Central memory CD8-positive, alpha-beta T cell (primary cell): ENCODE data around the gene ACOT13.
A peak's percentile ranks its signal among the peaks of the same experiment; 100 is the strongest.
"Not testable (repeated sequence)": the region's sequence is repeated elsewhere in the genome, so short reads cannot be mapped to it uniquely, and the experiment has no call there.

Experiments
- ATAC-seq: fragments of 150-1000 bp; cut with Tn5 transposase; replicated peaks from 2 replicates; pipeline ENCODE4 v1.10.0; 2022; ENCODE audit warnings: mild to moderate bottlenecking, moderate FRiP score, moderate number of reproducible peaks; ENCODE audit not compliant: poor library complexity, severe bottlenecking; ENCODE audit errors: extremely low read depth
- DNase-seq, 2 donors: peaks; one replicate each; pipeline ENCODE4 v3.0.0; 2021; ENCODE audit warnings: low spot score in 2 of 2
- H3K27ac Mint-ChIP-seq: one replicate; pipeline ENCODE4 v1.8.0; 2022; ENCODE audit warnings: low read depth, mild to moderate bottlenecking, moderate library complexity, mixed read lengths
- H3K27me3 Mint-ChIP-seq: one replicate; pipeline ENCODE4 v1.8.0; 2022; ENCODE audit warnings: mixed read lengths
- H3K36me3 Mint-ChIP-seq: one replicate; pipeline ENCODE4 v1.8.0; 2022; ENCODE audit warnings: mild to moderate bottlenecking, moderate library complexity, mixed read lengths; ENCODE audit not compliant: insufficient read depth
- H3K4me1 Mint-ChIP-seq: one replicate; pipeline ENCODE4 v1.8.0; 2022; ENCODE audit warnings: mixed read lengths
- H3K4me3 Mint-ChIP-seq: one replicate; pipeline ENCODE4 v1.8.0; 2022; ENCODE audit warnings: mild to moderate bottlenecking, moderate library complexity, mixed read lengths
- H3K9me3 Mint-ChIP-seq: one replicate; pipeline ENCODE4 v1.8.0; 2022; ENCODE audit warnings: mixed read lengths

ACOT13 gene

DNA sequence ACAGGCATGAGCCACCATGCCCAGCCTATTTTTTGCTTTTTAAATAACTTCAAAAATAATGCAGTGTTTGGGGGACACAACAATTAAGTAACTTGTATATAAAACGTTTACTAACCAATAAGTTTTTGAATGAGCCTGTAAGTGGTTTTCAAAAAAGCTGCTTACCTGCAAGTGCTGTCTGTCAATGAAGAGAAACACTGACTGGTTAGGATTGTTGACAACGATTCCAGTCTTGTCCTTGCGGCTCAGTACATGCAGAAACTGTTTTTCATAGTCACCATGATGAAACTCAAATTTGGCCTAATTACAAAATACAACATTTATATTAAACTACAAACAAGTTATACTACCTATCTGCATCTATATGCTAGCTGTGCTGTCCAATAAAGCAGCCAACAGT lies 41.7 kb downstream of the ACOT13 start:
- H3K36me3 Mint-ChIP-seq: peaks cover 80% of the 10 kb centered on the region
- H3K9me3 Mint-ChIP-seq: no peaks in the 10 kb centered on the region
- H3K4me1 Mint-ChIP-seq: peaks cover 39% of the 10 kb centered on the region
- ATAC-seq: no peak
- DNase-seq: no peak
- no peak overlapping the region for H3K4me3 Mint-ChIP-seq
- H3K27ac Mint-ChIP-seq: no peak overlapping the region
- no peaks in the 10 kb centered on the region for H3K27me3 Mint-ChIP-seq

- ATAC-seq: no peak
- no peak overlapping the region for H3K4me3 Mint-ChIP-seq
- DNase-seq: no peak
- H3K27ac Mint-ChIP-seq: no peak overlapping the region
- H3K9me3 Mint-ChIP-seq: no peaks in the 10 kb centered on the region
- H3K4me1 Mint-ChIP-seq: peaks cover 40% of the 10 kb centered on the region
- H3K27me3 Mint-ChIP-seq: no peaks in the 10 kb centered on the region
- H3K36me3 Mint-ChIP-seq: peaks cover 80% of the 10 kb centered on the region
Measured at GRCh38 chr6:24709014-24709711, 42.3 kb downstream of the ACOT13 start.

DNA sequence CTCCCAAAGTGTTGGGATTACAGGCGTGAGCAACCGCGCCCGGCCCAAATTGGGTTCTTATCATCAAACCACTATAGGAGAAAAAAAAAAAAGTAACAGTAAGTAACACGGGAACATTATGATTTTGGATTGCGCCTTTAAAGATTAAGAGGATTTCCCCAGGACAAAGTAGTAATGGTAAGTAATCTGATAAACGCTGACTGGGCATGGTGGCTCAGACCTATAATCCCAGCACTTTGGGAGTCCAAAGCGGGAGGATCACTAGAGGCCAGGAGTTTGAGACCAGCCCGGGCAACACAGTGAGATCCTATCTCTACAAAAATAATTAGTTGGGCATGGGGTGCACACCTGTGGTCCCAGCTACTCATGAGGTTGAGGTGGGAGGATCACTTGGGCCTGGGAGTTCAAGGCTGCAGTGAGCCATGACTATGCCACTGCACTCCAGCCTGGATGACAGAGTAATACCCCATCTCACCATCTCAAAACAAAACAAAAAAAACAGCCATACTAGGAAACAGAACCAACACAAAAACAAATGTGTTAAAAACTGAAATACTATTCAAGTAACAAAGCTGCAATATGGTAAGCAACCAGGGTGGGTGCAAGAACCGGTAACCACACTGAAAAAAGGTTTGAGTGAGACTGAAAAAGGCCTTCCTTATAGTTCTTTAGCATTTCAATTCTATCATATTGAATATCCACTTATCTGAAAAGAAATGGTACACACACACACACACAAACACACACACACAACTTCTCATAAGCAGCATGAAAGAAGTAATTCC lies 43.8 kb downstream of the ACOT13 start:
- Mint-ChIP-seq H3K4me1 (peaks cover 52% of the 10 kb centered on the region), H3K27ac (peak overlapping the region; percentile 5), H3K9me3 (no peaks in the 10 kb centered on the region), H3K27me3 (no peaks in the 10 kb centered on the region), H3K36me3 (peaks cover 85% of the 10 kb centered on the region), H3K4me3 (peak overlapping the region; percentile 3)
- ATAC-seq: no peak
- no peak for DNase-seq

DNA sequence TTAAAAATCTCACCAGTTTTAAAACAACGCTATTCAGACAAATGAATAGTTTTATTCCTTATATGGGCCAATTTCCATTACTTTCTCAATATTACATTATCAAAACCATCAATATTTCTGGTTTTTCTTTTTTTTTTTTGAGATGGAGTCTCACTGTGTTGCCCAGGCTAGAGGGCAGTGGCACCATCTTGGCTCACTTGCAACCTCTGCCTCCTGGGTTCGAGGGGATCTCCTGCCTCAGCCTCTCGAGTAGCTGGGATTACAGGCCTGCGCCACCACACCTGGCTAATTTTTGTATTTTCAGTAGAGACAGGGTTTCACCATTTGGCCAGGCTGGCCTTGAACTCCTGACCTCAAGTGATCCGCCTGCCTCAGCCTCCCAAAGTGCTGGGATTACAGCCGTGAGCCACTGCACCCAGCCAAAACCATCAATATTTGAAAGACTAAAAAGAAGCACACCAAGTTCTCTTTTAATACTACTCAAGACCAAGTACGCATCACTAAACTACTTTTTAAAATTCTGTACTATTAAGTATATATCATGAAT lies 49.8 kb downstream of the ACOT13 start:
- H3K27me3 Mint-ChIP-seq, ATAC-seq, H3K27ac Mint-ChIP-seq, H3K9me3 Mint-ChIP-seq, DNase-seq: not testable (repeated sequence)
- Mint-ChIP-seq H3K4me1 (peaks cover 84% of the 10 kb centered on the region), H3K36me3 (peaks cover 84% of the 10 kb centered on the region), H3K4me3 (peak overlapping the region; percentile 99)

- peak overlapping the region; percentile 99 for H3K4me3 Mint-ChIP-seq
- no peak for ATAC-seq
- peaks cover 70% of the 10 kb centered on the region for H3K36me3 Mint-ChIP-seq
- peak overlapping the region; percentile 100 for H3K27ac Mint-ChIP-seq
- DNase-seq: no peak
- no peaks in the 10 kb centered on the region for H3K27me3 Mint-ChIP-seq
- no peaks in the 10 kb centered on the region for H3K9me3 Mint-ChIP-seq
- peaks cover 72% of the 10 kb centered on the region for H3K4me1 Mint-ChIP-seq
Measured at GRCh38 chr6:24718449-24719124, 51.7 kb downstream of the ACOT13 start.

GRCh38 chr6:24719125-24719971 lies 52.5 kb downstream of the ACOT13 start, which contains the start of gene C6orf62:
TSS of gene C6orf62 (minus strand) at chr6:24719154. CDS start at chr6:24718668, 486 bp downstream.
- Mint-ChIP-seq H3K36me3 (peaks cover 63% of the 10 kb centered on the region), H3K9me3 (no peaks in the 10 kb centered on the region), H3K4me3 (peak within 1 kb of the TSS; percentile 99), H3K27me3 (no peaks in the 10 kb centered on the region), H3K27ac (peak within 1 kb of the TSS; percentile 100), H3K4me1 (peaks cover 65% of the 10 kb centered on the region)
- no peak for ATAC-seq
- peak; percentile 20 to 36 for DNase-seq

DNA sequence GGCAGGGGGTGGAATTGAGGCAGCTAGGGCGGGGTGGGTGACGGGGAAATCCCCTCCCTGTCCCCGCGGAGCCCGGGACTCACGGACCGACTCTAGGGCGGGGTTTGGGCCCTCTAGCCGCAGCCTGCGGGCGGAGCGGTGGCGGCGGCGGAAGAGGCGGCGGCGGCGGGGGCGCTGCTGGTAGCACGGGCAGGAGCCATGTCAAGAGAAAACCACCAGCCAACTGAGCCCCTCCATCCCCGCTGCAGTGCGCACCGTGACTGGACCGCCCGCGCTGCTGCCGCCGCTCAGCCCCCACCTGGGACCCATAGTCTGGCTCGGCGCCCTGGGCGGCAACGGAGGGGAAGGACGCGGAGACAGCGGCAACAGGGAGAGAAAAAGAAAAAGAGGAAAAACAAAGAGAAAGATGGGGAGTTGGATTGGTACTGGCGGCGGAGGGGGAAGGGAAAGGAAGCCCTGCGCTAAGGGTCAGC lies 53.3 kb downstream of the ACOT13 start:
- peak; percentile 63 to 68 for DNase-seq
- H3K36me3 Mint-ChIP-seq: peaks cover 56% of the 10 kb centered on the region
- peaks cover 60% of the 10 kb centered on the region for H3K4me1 Mint-ChIP-seq

DNA sequence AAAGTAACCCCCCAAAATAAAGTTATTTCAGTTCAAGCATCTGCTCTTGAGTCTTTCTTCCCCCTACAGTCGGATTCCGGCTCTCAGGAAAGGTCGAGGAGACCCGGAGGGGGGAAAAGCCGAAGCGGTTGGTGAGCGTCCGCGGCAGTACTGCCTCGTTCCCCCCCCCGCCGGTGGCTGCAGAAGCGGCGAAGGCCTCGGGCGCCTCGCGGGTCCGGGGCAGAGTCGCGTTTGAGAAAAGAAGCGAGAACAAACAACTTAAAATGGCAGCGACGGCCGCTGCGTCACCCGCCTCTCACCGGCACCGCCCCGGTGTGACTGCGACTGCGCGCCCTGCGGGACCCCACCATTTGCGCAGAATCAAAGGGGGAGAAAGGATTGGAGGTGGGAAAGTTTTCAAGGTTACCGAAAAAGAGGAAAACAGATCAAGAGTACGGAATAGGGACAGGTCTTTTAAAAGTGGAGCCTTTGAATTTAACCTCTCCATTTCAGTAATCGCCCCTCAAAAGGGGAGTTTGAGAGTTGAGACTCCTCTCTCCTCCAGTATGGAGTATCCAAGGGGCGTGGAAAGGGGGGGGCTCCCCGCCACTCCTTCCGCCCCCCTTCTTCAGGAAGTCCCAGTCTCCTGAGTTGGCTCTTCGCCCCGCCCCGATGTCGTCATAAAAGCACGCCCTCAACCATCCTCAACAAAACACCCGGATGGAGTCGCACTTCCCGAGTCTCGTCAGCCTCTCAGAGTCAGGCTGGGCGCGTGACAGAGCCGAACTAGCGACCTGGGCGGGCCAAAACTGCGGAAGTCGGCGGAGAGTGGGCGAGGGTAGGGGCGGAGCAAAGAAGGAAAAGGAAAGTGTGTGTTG lies 54.0 kb downstream of the ACOT13 start:
- Mint-ChIP-seq H3K9me3 (no peaks in the 10 kb centered on the region), H3K27me3 (peaks cover 2% of the 10 kb centered on the region), H3K27ac (peak overlapping the region; percentile 100), H3K36me3 (peaks cover 50% of the 10 kb centered on the region), H3K4me3 (peak overlapping the region; percentile 99), H3K4me1 (peaks cover 53% of the 10 kb centered on the region)
- DNase-seq (peak; percentile 100), ATAC-seq (peak; percentile 87)

More for the DNA sequence above, 53.3 kb downstream of the ACOT13 start:
- peak overlapping the region; percentile 100 for H3K27ac Mint-ChIP-seq
- peak; percentile 8 for ATAC-seq
- H3K27me3 Mint-ChIP-seq: no peaks in the 10 kb centered on the region
- H3K9me3 Mint-ChIP-seq: no peaks in the 10 kb centered on the region
- peak overlapping the region; percentile 99 for H3K4me3 Mint-ChIP-seq

- DNase-seq: no peak
Measured at GRCh38 chr6:24721461-24722215, 54.8 kb downstream of the ACOT13 start.

DNA sequence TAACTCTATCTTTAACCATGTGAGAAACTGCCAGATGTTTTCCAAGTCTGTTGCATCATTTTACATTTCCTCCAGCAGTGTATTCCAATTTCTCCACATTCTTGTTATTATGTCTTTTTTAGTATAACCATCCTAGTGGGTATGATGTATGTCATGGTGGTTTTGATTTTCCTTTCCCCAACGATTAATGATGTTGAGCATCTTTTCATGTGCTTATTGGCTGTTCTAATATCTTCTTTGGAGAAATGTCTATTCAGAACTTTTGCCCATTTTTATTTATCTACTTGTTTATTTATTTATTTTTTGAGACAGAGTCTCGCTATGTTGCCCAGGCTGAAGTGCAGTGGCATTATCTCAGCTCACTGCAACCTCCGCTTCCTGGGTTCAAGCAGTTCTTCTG lies 56.4 kb downstream of the ACOT13 start:
- Mint-ChIP-seq H3K9me3 (no peaks in the 10 kb centered on the region), H3K4me1 (peaks cover 31% of the 10 kb centered on the region), H3K27ac (no peak overlapping the region)

More at GRCh38 chr6:24721461-24722215, 54.8 kb downstream of the ACOT13 start:
- H3K27ac Mint-ChIP-seq: peak overlapping the region; percentile 100
- peaks cover 10% of the 10 kb centered on the region for H3K27me3 Mint-ChIP-seq
- H3K36me3 Mint-ChIP-seq: peaks cover 43% of the 10 kb centered on the region
- H3K4me3 Mint-ChIP-seq: peak overlapping the region; percentile 99
- H3K4me1 Mint-ChIP-seq: peaks cover 45% of the 10 kb centered on the region
- H3K9me3 Mint-ChIP-seq: no peaks in the 10 kb centered on the region
- ATAC-seq: peak; percentile 69

More for the DNA sequence above, 56.4 kb downstream of the ACOT13 start:
- no peak for ATAC-seq
- peaks cover 30% of the 10 kb centered on the region for H3K36me3 Mint-ChIP-seq
- H3K27me3 Mint-ChIP-seq: peaks cover 24% of the 10 kb centered on the region
- no peak for DNase-seq
- no peak overlapping the region for H3K4me3 Mint-ChIP-seq
